Stimulated activated CD4-positive, alpha-beta T cell treated with anti-CD3 and anti-CD28 coated beads, Interleukin-12 subunit alpha, Interleukin-12 subunit beta, amount 100 ng/mL, for 24 hours (primary cell): Measurements from ENCODE around the gene ZNF787.

ENCODE experiments used
- DNase-seq, 2 experiments: peaks; one replicate each; pipeline ENCODE4 v3.0.0-alpha.2; 2020; ENCODE audit warnings: low read depth in 2 of 2

Gene ZNF787

GRCh38 chr19:56144376-56144775 is 23.3 kb upstream of the ZNF787 start:
- DNase-seq = no peak

DNA sequence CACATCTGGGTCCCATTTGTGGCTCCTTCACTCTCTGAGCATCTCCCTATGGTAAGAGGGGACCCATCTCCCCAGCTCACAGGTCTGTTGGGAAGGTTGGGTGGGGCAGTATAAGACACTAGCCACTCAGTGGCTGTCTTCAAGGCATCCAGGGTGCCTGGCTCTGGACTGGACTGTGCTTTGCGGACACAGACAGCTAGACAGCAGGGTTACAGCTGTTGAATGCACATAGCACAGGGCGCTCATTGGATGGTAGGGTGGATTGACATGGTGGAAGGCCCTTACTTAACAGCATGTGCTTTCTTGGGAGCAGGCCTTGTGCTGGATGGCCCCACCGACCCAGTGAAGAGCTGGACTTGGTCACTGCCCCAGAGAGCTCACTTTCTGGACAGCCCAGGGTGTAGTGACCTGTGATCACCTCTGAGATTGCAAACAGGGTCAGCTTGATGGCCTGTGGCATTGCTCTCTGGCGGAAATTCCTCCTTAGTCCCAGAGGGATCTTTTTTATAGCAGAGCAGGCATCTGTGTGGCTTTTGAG is 21.9 kb upstream of the ZNF787 start:
- no peak for DNase-seq

- no peak for DNase-seq
Observed at GRCh38 chr19:56142087-56142787, 21.1 kb upstream of the ZNF787 start.

DNA sequence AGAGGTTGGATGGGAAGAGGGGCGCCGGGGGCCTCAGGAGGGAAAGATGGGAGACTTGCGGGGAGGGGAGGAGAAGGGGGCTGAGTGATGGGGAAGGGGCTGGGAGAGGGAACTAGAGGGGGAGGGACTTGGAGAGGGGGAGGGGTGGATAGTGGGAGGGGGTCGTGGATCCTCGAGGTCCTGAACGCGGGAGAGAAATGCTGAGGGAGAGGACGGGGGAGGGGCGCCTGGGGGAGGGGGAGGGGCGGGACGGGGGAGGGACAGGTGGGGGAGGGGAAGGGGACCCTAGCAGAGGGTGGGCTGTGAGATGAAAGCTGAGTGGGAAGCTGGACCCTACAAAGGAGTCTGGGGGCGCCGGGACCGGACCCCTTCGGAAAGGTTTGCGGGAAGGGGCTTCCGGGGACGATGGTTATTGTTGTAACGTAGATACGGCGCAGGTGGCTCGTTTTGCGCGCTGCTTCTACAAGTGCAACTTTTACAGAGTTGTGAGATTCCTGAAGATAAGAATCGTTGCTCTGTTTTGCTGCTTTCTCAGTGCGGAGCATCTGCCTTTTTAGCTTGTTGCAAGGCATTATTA is 20.4 kb upstream of the ZNF787 start:
- no peak for DNase-seq

- peak; percentile 98 to 99 for DNase-seq
Observed at GRCh38 chr19:56140583-56141416, 19.7 kb upstream of the ZNF787 start, which contains the start of gene ZNF444. Gene ZNF444 (plus strand): TSS chr19:56141287. CDS start chr19:56146912, 5,625 bp downstream.

GRCh38 chr19:56139847-56140582 is 18.9 kb upstream of the ZNF787 start:
- no peak for DNase-seq

- DNase-seq = no peak
Observed at GRCh38 chr19:56138069-56138468, 17.0 kb upstream of the ZNF787 start.

DNA sequence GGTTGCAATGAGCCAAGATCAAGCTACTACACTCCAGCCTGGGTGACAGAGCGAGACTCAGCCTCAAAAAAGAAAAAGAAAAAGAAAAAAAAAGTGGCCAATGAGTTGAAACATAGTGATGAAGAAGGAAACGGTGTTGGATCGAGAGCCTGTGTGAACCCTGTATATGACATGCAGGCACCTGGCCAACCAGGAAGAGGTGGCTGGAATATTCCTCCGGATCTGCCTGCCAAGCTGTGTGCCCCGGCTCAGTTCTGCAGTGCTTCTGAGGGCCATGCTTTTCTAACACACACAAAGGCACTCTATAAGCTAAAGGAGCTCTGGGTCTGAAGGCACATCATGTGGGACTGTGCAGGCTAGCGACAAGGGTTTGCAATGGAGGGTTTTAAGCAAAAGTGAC is 16.3 kb upstream of the ZNF787 start:
- DNase-seq = no peak

DNA sequence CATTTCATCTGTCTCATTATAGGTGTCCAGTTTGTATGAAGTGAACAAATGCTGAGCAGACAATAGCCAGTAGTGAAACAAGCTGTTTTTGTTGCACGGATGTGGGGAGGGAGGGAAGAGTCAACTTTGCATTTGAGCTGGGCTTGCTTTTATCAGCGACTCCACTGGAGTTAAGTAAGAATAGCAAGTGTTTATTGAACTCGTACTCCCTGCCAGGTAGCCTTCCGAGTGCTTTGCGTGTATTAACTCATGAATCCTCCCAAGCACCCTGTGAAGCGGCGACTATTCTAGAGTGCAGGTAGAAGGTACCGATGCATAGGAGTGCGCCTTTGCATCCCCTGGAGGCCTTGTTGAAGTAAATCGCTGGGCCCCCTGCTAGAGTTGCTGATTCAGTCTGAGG is 15.3 kb upstream of the ZNF787 start:
- no peak for DNase-seq

DNA sequence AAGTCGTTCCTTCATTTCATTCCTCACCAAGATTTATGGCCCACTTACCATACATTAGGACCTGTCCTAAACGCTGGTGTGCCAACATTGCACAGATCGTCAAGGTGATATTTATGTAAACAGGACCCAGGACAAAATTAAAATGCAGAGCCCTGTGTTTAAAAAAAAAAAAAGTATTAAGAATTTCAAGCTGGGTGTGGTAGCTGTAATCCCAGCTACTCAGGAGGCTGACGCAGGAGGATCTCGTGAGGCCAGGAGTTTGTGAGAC is 13.5 kb upstream of the ZNF787 start:
- DNase-seq = no peak

- DNase-seq = no peak
Observed at GRCh38 chr19:56133858-56134653, 13.0 kb upstream of the ZNF787 start.

DNA sequence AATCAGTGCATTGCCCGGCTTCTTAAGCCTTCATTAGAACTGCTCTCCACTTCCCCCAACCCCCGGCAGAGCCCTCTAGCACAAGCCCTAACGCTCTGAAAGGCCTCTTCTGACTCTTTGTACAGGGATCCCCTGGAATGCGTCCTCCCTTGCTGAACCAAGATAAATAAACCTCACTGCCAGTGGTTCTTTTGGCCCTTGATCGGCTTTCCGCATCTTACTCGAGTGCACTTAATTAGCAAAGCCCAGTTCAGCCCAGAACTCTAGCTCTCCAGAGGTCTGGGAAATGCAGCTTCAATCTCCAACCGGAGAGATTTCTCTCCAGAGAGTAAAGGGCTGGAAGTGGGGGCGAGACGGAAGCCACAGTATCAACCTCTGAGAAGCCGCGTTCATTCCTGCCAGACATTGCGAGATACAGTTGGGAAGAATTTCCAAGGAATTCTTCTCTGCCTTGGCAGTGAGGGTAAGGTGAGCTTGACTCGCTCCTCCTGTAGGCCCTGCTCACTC is 11.3 kb upstream of the ZNF787 start:
- DNase-seq = no peak

GRCh38 chr19:56131651-56132050 is 10.6 kb upstream of the ZNF787 start:
- no peak for DNase-seq

DNA sequence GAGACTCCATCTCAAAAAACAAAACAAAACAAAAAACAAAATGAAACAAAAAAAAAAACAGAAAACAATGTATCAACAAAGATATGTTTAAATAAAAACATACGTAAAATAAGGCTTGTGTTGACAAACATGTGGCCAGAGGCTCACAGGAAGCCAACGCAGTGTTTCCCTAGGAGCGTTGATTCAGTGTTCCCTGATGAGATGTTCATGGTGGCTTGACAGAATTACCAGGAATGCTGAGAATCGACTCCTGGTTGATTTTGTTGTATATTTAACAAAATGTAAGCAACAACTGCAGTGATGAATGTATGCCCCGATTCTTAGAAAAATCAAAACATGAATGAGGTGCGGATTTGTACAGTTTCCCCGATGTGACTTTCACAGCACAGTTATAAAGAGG is 8.9 kb upstream of the ZNF787 start:
- no peak for DNase-seq

DNA sequence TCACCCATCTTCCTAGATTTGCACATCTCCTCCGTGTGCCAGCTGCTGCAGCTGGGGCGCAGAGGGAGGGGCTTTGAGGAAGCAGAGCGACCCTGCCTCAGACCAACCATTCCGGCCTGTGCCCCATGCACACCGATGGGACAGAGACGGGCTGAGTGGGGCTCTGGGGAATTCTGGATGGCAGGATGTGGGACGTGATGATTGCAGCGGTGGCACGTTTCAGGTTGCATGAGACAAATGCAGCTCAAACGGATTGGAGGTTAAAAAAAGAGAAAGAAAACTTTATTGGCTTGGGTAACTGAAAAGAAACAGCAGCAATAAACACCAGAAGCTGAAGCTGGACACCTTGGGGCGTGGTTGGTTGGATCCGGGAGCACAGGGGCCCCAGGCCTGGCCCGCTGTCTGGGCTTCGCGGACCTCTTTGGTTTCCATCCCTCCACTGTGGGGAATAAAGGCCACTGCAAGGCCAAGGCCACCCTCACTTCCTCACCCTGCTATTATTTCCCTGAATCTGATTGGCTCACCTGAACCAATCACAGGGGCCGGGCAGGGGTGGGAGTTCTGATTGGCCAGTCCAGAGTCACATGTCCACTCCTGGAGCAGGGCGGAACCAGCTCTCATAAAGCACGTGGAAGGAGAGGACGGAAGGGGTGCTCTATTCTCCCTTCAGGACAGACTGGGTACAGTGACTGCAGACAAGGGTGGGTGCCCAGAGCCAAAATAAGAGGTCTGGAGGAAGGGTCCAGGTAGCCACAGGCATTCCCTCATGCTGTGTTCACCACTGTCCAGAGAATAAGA is 6.1 kb upstream of the ZNF787 start:
- no peak for DNase-seq

GRCh38 chr19:56125806-56126590 is 4.9 kb upstream of the ZNF787 start:
- DNase-seq = no peak

DNA sequence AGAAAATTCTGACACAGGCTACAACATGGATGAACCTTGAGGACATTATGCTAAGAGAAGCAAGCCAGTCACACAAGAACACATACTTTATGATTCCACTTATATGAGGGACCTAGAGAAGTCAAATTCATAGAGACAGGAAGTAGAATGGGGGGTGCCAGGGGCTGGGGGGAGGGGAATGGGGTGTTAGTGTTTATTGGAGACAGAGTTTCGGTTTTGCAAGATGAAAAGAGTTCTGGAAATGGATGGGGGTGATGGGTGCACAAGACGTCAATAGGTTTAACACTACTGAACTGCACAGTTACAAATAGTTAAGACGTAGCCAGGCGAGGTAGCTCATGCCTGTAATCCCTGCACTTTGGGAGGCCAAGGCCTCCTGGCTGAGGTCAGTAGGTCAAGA is 3.5 kb upstream of the ZNF787 start:
- DNase-seq = no peak

DNA sequence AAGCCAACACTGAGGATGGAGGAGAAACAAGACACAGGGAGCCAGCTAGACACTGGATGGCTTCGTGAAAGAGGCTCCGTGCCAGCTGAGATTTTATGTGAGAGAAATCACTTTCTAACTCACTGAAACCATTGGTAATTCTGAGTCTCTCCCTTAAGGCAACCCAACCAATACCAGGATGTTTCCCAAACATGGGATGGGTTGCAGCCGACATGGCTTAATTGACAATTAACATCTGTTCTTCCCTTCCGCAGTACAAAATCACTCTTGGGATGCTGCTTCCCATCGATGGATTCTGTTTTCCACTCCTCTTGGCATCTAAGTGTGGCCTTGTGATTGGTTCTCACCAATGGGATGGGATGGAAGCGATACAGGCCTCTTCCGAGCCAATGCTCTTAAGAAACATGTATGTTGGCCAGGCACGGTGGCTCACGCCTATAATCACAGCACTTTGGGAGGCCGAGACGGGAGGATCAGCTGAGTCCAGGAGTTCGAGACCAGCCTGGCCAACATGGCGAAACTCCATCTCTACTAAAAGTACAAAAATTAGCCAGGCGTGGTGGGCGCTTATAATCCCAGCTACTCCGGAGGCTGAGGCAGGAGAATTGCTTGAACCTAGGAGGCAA is 2.3 kb upstream of the ZNF787 start:
- DNase-seq = no peak
